NCI-H128 (cell line): ENCODE measurements around the gene GSTM5.
"Not testable (repeated sequence)": the region's sequence is repeated elsewhere in the genome, so short reads cannot be mapped to it uniquely, and the experiment has no call there.

ENCODE experiments used
- DNase-seq: peaks from one replicate; lab custom pipeline; 2025; ENCODE audit not compliant: unreplicated experiment; lab: John Stamatoyannopoulos, UW

Gene GSTM5

DNA sequence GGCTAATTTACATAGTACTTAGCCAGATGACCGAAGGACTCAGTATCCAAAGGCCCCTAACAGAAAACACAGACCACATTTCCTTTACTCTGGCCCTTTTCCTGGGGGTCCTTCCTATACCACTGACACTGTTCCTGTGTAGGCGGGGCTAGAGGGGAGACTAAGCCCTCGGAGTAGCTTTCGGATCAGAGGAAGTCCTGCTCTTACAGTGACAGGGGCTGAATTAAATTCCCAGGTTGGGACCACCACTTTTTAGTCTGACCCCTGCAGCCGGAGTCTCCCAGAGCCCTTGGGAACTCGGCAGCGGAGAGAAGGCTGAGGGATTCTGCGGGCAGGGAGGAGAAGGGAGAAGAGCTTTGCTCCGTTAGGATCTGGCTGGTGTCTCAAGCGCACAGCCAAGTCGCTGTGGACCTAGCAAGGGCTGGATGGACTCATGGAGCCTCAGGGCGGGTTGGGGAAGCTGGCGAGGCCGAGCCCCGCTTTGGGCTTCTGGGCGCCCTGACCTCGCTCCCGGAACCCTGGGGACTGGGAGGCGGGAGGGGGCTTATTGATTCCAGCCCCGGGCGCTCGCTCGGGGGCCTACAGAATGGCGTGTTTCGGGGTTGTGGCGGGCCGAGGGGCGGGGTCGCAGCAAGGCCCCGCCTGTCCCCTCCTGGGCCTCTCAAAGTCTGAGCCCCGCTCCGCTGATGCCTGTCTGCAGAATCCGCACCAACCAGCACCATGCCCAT is at the start of gene GSTM5:
Gene GSTM5, plus strand, starts transcription at position 659 of the 728 bp plus-strand sequence. Its CDS starts 62 bp downstream, at position 721.
- DNase-seq, result not testable (repeated sequence)

DNA sequence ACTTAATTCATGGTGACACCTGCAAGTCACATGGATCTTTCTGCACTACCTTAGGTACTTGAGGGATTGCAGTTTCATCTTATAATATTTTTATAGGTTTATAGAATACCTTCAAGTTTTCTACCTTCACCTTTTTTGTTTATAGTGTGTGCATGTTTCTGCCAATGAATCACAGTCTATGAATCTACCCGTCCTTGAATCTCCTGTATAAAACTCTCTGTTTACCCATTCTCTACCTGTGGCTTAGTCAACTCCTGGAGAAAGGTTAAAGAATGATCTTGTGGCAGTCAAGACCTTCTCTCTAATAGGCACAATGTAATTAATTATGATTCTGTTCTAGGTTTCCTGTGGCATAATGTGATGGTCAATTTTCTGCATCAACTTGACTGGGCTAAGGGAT is 47.4 kb upstream of the GSTM5 start:
- DNase-seq, result no peak

DNA sequence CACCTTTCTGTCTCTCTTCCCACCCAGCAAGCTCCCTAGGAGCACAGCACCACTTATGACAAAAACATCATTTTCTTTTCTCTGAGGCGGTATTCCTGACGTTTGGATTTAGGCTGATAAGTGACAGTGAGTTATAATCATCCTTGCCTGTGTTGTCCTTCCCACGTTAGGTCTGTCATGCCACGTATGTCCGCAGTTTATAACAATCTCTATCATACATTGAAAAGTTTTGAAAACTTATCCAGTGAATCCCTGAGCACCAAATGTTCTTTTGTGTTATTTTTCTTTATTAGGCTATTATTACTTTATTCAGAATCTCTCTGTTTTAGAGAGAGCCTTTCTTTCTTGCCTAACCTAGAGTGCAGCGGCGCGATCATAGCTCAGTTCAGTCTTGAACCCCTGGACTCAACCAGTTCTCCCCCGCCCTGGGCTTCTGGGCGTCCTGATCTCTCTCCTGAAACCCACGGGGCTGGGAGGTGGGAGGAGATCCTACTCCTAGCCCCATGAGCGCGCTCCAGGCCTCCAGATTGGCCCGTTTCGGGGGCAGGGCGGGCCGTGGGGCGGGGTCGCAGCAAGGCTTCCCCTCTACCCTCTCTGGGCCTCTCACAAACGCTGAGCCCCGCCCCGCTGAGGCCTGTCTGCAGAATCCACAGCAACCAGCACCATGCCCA is 44.5 kb upstream of the GSTM5 start, which contains the start of gene GSTM2:
Gene GSTM2, plus strand, starts transcription at position 606 of the 671 bp plus-strand sequence. Its CDS starts 59 bp downstream, at position 665.
- no peak for DNase-seq

DNA sequence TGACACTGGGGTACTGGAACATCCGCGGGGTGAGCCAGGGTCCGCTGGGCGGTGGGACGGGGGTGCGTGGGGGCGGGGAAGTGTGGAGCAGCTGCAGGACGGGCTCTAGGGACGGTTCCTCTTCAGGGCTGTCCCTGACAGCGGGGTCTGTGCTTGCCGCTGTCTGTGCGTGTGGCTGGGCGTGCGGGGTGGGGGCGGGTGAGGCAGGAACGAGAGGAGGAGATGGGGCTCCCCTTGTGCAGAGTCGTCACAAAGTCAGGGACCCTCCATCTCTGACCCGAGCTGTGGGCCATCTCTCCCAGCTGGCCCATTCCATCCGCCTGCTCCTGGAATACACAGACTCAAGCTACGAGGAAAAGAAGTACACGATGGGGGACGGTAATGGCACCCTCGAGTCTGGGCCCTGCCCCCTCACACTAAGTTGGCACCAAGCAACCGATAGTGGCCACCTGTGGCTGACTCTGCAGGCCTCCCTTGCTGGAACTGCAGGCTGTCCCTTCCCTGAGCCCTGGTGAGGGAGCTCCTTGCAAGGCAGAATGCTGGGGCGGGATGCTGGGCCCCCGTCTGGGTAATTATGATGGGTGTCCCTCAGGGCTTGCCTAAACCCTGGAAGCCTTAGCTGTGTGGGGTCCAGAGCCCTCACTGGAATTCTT is 43.8 kb upstream of the GSTM5 start:
- no peak for DNase-seq

DNA sequence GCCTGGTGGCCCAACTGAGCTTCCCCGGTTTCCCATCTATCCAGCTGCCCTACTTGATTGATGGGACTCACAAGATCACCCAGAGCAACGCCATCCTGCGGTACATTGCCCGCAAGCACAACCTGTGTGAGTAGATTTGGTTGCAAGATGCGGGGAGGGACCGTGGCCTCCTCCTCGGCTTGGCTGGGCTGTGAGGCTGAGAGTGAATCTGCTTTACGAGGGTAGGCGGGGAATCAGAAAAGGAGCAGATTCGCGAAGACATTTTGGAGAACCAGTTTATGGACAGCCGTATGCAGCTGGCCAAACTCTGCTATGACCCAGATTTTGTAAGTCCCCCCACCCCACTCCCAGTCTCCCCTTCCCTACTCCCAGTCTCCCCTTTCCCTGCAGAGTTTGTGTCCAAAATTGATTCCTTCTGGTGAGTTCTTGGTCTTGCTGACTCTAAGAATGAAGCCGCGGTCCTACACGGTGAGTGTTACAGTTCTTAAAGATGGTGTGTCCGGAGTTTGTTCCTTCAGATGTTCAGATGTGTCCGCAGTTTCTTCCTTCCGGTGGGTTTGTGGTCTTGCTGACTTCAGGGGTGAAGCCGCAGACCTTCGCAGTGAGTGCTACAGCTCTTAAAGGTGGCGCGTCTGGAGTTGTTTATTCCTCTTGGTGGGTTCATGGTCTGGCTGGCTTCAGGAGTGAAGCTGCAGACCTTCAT is 42.7 kb upstream of the GSTM5 start:
- DNase-seq, result no peak

DNA sequence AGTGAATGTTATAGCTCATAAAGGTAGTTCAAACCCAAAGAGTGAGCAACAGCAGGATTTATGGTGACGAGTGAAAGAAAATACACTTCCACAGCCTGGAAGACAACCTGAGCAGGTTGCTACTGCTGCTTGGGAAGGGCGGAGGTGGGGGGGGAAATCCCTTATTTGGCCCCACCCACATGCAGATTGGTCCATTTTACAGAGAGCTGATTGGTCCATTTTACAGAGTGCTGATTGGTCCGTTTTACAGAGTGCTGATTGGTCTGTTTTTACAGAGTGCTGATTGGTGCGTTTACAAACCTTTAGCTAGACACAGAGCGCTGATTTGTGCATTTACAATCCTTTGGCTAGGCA is 42.1 kb upstream of the GSTM5 start:
- DNase-seq, result not testable (repeated sequence)

DNA sequence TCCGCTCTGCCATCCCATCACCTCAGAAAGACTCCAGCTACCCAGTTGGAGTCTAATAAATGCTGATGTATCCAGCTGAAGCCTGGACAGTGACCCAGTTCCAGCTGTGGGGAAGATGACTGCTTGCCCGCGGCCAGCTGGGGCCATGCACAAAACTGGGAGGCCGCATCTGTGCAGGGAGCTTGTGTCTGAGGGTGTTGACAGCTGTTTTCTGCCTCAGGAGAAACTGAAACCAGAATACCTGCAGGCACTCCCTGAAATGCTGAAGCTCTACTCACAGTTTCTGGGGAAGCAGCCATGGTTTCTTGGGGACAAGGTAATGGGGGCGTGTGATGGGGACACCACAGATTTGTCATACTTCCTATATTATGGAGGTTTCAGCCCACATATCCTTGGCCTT is 41.0 kb upstream of the GSTM5 start:
- no peak for DNase-seq

DNA sequence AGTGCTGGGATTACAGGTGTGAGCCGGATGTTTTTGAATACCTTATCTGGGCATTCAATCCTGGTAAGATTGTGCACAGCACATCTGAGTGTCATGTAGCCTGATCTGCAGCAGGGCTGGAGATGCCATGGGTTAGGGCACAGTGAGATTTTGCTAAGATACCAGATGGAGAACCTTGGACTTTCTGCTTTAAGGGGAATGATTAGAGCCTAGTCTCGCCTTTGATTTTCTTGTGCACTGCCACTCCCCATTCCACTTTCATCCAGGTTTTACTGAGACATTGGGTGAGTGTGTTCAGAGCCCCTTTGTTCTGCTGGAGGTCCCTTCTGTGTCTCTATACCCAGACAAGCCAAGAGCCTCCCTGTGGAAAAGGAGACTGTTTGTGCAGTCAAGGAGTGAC is 38.2 kb upstream of the GSTM5 start:
- not testable (repeated sequence) for DNase-seq

DNA sequence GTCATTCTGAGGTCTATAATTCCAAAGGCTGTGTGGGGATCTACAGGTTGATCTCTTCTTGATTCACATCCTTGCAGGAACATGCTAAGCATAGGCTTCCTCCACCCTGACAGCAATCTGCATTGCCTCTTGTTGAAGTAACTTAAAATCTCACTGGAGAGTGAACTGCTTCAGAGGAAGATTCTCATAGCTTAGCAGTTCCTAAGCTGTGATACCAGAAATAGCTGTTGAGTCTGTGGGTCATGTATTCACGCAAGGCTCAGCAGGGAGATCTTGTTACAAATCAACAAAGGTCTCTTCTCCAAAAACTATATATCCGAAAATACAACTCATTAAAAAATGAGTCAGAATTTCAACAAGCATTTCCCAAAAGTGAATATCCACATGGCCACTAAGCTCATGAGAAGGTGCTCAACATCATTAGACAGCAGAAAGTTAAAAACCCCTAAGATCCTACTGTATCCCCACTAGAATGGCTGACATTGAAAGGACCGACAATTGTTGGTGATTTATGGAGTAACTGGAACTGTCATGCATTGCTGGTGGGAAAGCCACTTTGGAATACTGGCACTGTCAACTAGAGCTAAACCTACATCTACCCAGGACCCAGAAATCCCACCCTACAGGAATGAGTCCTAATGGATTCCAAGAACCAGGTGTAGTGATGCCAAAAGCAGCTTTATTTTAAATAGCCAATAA is 35.2 kb upstream of the GSTM5 start:
- DNase-seq, result not testable (repeated sequence)

DNA sequence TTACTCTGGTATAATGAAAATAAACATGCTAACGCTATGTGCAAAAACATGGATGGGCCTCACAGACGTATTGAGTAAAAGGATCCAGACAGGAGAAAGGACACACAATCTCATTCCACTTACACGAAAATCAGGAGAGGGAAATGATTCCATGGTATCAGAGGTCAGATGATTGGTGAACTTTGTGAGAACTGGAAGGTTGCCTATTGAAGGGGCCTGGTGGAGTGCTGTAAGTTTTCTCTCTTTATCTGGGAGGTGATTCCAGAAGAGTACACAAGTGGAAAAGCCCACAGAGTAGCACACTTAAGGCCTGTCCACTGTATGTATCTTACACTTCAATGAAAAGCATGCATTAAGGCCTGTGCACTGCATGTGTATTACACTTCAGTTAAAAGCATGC is 34.6 kb upstream of the GSTM5 start:
- no peak for DNase-seq

DNA sequence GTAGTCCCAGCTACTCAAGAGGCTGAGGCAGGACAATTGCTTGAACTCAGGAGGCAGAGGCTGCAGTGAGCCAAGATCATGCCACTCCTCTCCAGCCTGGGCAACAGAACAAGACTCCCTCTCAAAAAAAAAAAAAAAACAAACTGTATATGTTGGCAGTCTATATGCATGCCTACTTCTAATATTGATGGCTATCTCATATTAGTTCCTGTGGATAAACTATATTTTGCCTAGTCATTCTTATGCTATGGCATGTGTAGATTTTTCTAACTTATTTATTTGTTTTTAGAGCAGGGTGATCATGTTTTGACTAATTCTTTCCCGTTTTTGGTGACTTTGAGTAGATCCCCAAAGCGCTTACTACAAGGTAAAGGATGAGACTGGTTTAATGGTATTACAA is 33.4 kb upstream of the GSTM5 start:
- DNase-seq, result not testable (repeated sequence)

DNA sequence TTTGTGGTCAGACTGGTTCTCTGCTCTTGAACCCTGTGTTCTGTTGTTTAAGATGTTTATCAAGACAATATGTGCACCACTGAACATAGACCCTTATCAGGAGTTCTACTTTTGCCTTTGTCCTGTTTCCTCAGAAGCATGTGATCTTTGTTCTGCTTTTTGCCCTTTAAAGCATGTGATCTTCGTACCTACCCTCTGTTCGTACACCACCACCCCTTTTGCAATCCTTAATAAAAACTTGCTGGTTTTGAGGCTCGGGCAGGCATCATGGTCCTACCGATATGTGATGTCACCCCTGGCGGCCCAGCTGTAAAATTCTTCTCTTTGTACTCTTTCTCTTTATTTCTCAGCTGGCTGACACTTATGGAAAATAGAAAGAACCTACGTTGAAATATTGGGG is 27.3 kb upstream of the GSTM5 start:
- not testable (repeated sequence) for DNase-seq

DNA sequence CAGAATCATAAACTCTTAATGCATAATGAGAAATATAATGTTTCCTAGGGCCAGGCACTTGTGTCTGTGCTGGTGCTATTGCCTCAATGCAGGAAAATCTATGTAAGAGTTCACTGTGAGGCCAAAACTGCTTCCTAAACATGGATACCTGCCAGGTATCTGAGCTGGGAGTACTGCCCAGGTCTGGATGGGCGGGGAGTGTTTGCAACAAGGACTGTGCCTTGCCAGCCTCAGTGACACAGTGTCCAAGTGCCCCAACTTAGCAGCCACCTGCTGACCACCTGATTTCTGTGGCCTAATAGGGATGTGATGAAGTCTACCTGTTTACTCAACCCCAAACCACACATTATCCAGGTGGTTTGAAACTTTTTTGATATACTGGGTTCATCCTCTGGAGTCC is 26.7 kb upstream of the GSTM5 start:
- DNase-seq, result not testable (repeated sequence)

DNA sequence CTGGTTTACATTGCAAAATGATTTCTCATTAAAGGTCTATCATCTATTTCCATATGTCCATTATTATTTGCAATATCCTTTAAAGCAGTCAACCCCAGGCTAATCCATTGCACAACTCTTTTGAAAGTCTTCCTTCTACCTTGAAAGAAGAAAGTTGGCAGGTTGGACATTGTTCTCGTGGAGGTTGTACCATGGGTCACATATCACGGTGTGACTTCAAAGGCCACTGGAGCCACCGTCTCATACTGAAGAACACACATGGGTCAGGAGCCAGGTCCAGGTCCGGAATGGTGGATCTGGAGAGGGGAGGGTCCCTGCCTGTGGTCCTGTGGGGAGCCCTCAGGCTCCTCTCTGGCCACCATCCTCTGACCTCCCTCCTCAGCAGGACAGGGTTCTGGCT is 26.2 kb upstream of the GSTM5 start:
- DNase-seq, result not testable (repeated sequence)

DNA sequence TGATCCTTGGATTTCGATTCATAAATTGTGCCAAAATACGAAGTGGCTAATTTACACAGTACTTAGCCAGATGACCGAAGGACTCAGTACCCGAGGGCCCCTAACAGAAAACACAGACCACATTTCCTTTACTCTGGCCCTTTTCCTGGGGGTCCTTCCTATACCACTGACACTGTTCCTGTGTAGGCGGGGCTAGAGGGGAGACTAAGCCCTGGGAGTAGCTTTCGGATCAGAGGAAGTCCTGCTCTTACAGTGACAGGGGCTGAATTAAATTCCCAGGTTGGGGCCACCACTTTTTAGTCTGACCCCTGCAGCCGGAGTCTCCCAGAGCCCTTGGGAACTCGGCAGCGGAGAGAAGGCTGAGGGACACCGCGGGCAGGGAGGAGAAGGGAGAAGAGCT is 24.9 kb upstream of the GSTM5 start:
- DNase-seq, result not testable (repeated sequence)

DNA sequence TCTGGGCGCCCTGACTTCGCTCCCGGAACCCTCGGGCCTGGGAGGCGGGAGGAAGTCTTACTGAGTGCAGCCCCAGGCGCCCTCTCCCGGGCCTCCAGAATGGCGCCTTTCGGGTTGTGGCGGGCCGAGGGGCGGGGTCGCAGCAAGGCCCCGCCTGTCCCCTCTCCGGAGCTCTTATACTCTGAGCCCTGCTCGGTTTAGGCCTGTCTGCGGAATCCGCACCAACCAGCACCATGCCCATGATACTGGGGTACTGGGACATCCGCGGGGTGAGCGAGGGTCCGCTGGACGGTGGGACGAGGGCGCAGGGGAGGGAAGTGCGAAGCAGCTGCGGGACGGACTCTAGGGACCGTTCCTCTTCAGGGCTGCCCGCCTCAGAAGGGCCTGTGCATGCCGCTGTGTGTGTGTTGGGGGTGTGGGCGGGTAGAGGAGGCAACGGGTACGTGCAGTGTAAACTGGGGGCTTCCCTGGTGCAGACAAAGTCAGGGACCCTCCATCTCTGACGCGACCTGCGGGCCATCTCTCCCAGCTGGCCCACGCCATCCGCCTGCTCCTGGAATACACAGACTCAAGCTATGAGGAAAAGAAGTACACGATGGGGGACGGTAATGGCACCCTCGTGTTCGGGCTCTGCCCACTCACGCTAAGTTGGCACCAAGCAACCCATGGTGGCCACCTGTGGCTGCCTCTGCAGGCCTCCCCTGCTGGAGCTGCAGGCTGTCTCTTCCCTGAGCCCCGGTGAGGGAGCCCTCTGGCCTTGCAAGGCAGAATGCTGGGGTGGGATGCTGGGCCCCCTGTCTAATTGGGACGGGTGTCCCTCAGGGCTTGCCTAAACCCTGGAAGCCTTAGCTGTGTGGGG is 24.2 kb upstream of the GSTM5 start, which contains the start of gene GSTM1:
Gene GSTM1, plus strand, starts transcription at position 177 of the 859 bp plus-strand sequence. Its CDS starts 57 bp downstream, at position 234.
- DNase-seq, result no peak

DNA sequence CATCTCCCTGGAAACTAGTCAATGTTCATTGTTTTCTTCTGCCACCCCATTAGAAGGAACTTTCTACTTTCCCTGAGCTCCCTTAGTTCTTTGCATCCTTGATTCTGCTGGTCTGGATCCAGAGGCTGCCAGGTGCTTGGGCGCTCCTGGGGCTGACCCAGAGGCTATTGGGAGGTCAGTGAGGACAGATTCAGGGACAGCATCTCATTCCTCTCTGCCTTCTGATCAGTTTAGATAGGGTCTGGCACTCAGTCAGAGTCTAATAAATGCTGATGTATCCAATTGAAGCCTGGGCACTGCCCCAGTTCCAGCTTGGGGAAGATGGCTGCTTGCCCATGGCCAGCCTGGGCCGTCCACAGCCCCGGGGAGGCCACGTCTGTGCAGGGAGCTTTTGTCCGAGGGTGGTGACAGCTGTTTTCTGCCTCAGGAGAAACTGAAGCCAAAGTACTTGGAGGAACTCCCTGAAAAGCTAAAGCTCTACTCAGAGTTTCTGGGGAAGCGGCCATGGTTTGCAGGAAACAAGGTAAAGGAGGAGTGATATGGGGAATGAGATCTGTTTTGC is 22.1 kb upstream of the GSTM5 start:
- no peak for DNase-seq

DNA sequence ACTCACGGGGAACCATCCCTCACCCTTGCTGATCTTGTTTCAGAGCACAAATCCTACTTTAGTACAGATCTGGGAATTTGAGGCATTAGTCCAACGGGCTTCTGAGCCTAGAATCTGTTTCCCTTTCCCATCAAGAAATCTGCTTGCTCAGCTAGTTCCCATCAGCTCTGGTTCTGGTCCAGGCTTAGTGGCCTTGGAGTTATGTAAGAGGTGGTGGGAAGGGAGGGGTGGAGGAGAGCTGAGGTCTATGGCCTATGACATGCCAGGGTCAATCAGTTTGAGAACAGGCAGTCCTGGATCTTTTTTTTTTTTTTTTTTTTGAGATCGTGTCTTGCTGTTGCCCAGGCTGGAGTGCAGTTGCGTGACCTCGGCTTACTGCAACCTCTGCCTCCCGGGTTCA is 20.3 kb upstream of the GSTM5 start:
- DNase-seq, result no peak

DNA sequence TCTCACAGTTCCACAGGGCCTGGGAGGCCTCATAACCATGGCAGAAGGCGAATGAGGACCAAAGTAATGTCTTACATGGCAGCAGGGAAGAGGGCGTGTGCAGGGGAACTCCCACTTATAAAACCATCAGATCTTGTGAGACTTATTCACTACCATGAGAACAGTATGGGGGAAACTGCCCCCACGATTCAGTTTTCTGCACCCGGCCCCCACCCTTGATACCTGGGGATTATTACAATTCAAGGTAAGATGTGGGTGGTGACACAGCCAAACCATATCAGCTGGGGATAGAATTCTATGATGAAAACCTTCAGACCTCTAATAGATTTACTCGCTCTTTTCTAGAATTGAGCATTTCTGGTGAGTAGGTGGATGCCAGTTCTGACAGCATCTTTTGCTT is 17.7 kb upstream of the GSTM5 start:
- DNase-seq, result not testable (repeated sequence)
